Subcutaneous adipose tissue (tissue), 4 donors: Measurements from ENCODE around the gene TASOR. TPM values are rescaled to one million over a fixed set of nuclear protein-coding genes. Genes with fewer than 3 reads are reported as not detected.

Experiments
- total RNA-seq, 4 donors: library from RNA; depleted of rRNA; stranded (reverse); fragments of >200 nt; gene quantifications; one replicate each; pipeline ENCODE4 v1.1.0, GENCODE V29; 2016
- TF ChIP-seq, protein P1 (sequence below): fragments of 450-650 bp; IDR thresholded peaks from one replicate; pipeline ENCODE4 v1.5.1; 2016; ENCODE audit warnings: low read depth, mild to moderate bottlenecking, control low read depth, antibody characterized with exemption, moderate library complexity

The TASOR gene
- total RNA-seq, 4 donors from 2014 or later: 93.6 to 111 (median 102) TPM

GRCh38 chr3:56689303-56689702 lies 6.2 kb upstream of the TASOR start:
- TF ChIP-seq, protein P1, sequence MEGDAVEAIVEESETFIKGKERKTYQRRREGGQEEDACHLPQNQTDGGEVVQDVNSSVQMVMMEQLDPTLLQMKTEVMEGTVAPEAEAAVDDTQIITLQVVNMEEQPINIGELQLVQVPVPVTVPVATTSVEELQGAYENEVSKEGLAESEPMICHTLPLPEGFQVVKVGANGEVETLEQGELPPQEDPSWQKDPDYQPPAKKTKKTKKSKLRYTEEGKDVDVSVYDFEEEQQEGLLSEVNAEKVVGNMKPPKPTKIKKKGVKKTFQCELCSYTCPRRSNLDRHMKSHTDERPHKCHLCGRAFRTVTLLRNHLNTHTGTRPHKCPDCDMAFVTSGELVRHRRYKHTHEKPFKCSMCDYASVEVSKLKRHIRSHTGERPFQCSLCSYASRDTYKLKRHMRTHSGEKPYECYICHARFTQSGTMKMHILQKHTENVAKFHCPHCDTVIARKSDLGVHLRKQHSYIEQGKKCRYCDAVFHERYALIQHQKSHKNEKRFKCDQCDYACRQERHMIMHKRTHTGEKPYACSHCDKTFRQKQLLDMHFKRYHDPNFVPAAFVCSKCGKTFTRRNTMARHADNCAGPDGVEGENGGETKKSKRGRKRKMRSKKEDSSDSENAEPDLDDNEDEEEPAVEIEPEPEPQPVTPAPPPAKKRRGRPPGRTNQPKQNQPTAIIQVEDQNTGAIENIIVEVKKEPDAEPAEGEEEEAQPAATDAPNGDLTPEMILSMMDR: no peak

DNA sequence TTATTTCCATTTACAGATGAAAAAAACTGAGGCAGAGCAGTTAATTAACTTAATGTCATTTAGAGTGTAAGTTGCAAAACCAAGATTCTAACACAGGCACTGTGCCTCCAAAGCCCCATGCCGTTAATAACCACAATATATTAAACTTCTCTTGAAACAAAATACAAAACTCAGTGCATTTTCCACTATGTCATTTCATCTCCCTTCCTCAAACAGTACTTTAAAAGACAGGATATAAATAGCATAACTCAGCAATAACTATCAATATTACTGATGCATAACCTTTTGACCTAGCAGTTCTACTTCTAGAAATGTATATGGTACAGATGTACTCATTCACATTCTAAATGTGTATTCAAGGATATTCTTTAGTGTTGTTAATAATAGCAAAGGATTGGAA lies 5.1 kb upstream of the TASOR start:
- TF ChIP-seq, protein P1: no peak

DNA sequence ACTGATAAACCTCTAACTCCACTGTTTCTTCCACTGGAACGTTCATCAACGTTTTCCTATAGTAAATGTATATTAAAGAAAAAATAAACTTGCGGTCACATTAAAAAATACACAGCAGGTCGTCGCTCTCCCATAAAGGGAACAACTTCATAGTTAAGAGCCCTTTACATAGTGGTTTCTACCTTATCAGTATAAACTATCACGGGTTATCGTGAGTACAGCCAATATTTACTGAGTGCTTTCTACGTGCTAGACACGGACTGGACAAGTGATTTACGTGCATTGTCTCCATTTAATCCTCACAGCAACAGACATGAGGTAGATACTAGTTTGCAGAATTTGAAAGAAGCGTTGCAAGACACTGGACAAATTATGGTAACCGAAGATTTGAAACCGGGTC lies 964 bp upstream of the TASOR start:
- TF ChIP-seq, protein P1: no peak

DNA sequence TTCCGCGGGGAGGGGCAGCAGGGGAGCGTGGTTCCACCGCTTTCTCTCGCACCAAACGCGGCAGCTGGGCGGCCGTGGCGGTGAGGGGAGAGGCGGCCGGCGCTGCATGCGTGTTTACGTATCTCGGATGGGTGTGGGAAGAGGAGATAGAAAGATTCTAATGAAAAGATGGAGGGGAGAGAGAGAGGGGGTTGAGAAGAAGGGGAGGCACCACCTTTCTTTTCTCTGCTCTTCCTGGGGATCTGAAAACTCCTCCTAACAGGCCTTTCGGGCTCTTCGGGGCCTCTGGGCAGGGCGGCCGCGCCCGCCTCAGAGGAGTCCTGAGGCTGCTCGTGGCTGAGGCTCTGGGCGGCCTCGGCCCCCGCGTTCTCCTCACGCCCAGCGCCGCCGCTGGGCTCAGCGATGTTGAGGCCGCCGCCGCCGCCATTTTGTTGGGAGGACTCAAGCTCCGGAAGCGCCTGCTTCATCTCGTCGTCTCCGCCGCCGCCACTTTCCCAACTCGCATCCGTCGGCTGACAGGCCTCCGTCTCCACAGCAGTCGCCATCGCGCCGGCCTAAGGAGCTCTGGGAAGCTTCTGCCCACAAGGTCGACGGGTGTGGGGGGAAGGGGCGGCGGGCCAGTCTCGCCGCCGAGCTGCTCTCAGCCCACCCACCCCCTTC lies 473 bp downstream of the TASOR start:
- TF ChIP-seq, protein P1: no peak

DNA sequence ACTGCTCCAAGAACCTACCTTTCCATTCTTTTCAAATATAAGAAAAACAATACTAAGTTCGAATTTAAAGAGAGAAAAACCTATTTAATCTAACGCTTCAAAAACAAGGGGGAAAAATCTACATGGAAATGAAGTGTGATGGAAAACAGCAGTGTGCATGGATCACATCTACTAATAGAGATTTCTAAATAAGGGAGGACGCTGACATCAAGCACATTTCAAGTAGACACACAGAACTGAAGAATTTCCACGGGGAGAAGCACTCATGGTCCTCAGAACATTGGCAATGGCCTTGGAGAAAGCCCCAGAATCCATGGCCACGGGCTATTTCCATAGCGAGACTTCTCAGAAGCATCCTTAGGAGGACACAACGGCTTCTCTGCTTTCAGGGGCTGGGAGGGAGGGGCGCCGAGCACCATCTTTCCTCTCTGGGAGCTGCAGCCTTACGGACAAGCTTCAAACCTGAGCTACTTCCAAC lies 1.0 kb downstream of the TASOR start:
- TF ChIP-seq, protein P1: no peak

DNA sequence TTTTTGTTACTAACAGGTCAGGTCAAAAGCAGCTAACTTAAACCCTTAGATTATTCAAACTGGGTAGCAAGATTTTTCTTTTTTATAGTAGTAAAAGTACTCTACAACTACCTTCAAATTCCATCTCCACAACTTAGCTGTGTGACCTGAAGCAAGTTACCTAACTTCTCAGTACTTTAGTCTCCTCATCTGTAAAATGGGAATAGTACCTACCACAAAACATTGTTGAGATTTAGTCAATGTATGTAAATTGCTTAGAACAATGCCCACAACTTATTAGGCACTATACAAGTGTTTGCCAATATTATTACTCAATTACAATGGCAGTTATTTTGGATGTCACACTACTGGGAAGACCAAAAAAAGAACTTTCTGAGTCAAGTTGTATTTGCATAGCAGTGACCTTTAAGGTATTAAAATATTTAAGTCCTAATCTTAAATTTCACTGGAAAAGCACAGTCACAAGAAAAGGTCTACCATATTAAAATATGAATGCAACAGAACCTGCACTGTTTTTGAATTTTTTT lies 2.9 kb downstream of the TASOR start:
- TF ChIP-seq, protein P1: no peak

- TF ChIP-seq, protein P1: no peak
These were observed 5.8 kb downstream of the TASOR start for GRCh38 chr3:56677286-56677685.
